Putamen (tissue), 1 donor: Measurements from ENCODE around the gene SLC49A4.

Experiments used
- DNase-seq: peaks from one replicate; pipeline ENCODE4 v3.0.0-alpha.2; 2016; ENCODE audit warnings: low spot score

Gene SLC49A4

DNA sequence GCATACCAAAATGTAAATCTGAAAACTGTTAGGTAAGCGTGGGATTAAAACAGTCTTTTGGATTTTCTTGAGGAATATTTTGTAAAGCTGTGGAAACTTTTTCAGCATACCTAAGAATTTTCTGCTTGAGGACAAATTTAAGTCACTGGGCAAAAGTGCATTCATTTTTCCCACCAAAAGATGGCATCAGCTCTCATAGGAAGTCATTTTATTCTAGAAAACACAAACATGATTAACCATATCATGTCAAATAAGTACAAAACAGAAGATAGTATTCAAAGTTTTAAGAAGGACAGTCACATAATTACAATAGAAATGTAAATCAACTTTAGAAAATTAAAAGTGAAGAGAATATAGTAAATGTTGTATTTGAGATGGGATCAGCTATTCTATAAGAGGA lies 63.5 kb downstream of the SLC49A4 start:
- no peak for DNase-seq

DNA sequence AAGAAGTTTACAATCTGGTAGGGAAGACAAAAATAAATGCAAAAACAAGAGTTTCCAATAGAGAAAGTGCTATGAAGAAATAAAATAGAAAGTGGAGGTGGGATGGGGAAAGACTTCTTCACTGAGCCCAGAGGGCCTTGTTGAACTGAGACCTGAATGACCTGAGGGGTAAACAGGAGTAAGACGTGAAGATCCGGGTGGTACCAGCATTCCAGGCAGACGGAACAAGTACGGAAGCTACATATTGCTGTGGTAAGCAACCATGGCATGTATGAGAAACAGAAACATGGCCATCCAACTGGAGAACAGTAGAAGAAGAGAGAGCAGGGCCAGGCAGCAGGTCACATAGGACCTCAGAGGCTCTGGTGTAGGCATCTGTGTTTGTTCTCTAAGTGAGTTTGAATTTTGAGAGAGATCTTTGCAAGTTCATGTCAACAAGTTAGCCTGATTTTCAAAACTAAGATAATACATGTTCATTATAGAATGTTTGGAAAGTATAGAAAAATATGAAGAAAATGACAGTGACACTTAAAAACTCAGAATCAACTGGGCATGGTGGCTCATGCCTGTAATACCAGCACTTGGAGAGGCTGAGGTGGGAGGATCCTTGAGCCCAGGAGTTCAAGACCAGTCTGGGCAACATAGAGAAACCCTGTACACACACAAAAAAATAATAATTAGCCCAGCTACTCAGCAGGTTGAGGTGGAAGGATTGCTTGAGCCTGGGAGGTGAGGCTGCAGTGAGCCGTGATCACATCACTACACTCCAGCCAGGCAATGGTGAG lies 64.3 kb downstream of the SLC49A4 start:
- DNase-seq: no peak

DNA sequence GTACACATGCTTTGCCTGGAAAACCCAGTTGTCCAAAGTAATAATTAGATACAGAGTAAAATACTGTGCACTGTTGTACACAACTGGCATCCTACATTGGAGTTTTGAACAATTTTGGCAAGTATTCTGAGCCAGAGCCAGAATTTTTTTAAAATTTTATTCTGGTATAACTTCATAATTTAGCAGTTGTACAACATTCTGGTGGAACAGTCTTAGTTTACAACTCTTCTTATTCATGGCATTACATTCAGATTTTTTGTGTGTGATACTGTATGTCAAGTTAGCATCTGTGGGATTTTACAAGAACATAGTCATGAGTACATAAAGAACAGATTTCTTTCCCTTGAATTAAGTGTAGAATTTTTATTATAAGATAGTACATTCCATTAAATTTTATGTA lies 67.5 kb downstream of the SLC49A4 start:
- no peak for DNase-seq

GRCh38 chr3:122864498-122864897 lies 69.6 kb downstream of the SLC49A4 start:
- DNase-seq: no peak

DNA sequence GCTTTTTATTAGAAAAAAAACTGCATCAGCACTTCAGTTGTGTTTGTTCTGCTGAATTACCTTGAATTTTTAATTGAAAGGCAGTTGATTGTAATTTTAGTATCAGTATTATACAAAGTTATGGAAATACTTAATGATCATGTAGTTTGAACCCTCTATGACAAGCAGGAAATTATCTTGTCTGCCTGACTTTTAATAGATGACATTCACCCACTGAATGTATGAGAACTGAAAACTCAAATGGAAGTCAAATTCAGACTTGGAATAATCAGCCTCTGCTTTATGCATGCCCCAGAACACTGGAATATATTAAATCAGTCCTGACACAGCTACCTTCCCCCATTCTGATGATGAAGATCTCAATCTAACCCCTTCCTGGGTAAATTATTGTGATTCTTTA lies 73.5 kb downstream of the SLC49A4 start:
- peak; percentile 52 for DNase-seq

DNA sequence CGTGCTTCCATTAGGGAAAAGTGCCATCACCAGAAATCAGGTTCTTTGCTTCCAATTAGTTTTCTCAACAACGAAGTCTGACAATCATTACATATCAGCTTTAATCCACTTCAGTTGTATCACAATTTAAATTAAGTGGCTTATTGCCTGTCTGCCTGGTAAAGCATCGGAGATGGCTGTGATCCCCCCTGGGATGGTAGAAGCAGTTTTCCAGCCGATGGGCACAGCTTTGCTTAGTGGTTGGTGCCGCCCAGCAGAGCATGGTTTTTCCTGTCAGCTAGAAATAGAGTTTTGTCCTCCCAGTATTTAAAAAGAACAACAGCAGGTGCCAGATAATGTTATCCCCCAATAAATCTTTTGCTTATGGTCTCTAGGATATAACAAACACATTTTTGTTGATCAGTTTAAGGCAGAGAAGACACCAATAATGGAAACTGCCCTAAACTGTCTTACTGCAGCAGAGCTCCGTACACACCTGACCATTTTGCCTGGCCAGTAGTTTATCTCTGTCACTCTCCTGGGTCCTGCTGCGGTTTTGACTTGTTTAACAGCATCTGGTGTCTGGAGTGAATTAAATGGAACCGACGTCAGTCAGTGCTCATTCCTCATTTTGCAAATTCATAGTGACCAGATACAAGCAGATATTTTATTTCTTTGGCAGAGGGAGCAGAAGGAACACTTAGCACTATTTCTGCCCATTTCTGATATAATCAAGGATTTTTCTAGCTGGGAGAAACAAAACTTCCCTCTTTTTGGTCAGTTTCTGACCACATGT lies 79.1 kb downstream of the SLC49A4 start:
- no peak for DNase-seq

GRCh38 chr3:122875547-122876127 lies 80.8 kb downstream of the SLC49A4 start:
- no peak for DNase-seq

DNA sequence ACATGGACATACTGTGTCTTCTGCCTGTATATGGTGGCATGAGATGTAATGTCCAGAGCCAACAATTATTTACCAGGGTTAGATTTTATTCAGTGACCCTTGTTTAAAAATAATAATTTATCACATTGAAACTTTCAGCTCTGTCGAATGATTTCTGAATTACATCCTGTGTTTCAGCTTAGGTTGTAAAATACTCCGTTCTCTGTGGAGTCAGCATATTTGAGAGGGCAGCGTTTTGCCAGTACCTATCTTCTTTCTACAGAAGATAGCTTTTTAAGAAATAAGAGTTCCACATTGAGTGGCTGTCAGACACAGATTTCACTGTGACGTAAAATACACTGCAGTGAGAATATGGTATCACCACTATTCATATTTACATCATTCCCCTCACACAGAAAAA lies 85.3 kb downstream of the SLC49A4 start:
- DNase-seq: no peak

- no peak for DNase-seq
These were observed 85.8 kb downstream of the SLC49A4 start for GRCh38 chr3:122880624-122881023.

DNA sequence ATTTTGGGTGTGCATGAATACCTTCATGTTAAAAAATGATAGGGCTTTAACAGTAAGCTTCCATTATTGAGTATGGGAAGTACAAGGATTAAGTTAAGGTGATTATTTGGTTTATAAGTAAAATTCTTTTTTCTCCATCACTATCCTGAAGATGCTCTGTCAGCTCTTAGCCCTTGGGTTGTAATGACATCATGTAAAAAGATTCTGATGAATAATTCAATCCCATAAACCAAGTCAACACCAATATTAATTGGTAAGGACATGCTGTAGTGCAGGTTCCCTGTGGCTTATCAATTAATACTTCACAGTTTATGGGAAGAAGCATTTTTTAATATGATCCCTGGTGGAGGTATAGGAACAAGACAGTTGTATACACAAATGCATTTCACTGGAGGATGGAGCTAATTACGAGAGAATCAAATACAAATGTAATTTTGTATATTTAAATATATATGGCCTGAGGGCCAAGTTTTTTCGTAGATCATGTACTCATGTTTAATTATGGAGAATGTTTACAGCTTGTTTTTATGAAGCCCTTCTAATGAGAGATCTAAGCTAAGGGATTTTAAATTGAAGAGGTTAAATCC lies 87.6 kb downstream of the SLC49A4 start:
- no peak for DNase-seq

- DNase-seq: no peak
These were observed 91.4 kb downstream of the SLC49A4 start for GRCh38 chr3:122886251-122886650.

DNA sequence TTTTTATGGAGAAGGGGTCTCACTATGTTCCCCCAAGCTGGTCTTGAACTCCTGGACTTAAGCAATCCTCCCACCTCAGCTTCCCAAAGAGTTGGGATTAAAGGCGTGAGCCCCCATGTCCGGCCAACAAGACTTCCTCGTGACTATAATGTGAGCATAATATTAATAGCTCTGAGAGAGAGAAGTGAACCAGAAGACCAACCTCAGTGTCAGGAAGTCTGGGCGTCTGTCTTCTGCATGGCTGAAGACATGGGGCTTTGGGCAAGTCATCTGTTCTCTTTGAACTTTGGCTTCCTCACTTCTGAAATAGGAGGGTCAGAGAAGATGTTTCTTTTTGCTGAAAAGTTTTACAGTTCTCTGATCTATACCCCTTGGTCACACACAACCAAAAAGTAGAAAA lies 92.1 kb downstream of the SLC49A4 start:
- DNase-seq: peak; percentile 17

GRCh38 chr3:122890077-122890719 lies 95.3 kb downstream of the SLC49A4 start:
- peak; percentile 13 for DNase-seq

- no peak for DNase-seq
These were observed 95.9 kb downstream of the SLC49A4 start for GRCh38 chr3:122890720-122891220.

- no peak for DNase-seq
These were observed 97.5 kb downstream of the SLC49A4 start for GRCh38 chr3:122892118-122892960.

DNA sequence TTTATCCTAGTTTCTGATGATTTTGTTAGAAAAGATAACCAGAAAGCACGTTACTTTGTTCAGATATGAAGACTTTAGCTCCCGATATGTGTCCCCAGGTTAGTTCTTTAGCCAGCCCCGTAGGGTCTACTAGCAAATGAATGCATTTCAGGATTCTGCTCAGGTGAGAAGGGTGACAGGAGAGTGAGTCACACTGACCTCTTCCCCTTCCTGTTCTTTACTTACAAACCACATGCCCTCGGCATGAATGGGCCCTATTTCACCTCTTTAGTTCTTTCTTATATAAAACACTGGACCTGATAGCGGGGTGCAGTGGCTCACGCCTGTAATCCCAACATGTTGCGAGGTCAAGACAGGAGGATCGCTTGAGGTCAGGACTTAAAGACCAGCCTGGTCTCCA lies 98.4 kb downstream of the SLC49A4 start:
- no peak for DNase-seq

DNA sequence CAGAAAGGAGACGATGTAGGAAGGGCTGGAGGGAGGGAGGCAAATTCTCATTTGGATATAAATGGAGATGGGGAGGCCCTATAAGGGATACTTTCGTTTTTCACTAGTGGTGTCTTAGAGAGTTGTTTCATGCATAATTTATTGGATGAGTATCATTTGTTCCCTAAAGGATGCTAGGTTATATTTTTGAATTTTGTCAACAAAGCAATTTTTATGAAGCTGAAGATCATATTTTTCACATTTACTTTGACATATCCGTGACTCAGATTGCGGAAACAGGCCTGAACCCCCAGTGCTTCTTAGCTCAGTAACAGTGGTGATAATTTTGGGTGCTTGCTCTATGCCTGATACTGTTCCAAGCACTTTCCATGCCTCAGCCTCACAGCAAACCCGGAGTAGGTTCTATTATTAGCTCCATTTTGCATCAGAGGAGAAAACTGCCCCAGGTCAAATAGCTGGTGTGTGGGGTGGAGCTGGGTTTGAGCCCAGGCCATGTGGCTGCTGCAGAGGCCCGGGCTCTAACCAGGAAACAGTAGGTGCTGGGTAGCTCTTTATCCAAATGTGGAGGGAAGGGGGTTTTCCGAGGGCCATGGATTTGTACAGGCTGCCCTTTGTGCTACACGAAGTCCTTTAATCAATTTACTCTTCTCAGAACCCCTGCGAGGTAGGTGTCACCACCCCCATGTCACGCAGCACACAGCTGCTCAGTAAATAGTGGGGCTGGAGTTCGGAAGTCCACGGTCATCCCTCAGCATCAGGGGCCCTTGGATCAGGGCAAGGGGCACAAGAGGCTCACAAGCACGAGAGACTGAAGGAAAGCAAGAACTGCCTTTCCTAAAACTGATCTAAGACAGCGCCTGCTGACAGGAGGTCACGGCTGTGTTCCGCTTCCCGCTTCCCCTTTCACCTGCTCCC lies 99.1 kb downstream of the SLC49A4 start:
- DNase-seq: no peak

GRCh38 chr3:122898298-122898697 lies 103.4 kb downstream of the SLC49A4 start:
- DNase-seq: no peak

GRCh38 chr3:122902326-122902725 lies 107.5 kb downstream of the SLC49A4 start:
- no peak for DNase-seq

- DNase-seq: no peak
These were observed 108.3 kb downstream of the SLC49A4 start for GRCh38 chr3:122903171-122903570.
